GM23338 (cell line): ENCODE data around the gene TSHZ2. TPM values are rescaled to one million over a fixed set of nuclear protein-coding genes. Genes with fewer than 3 reads are reported as not detected.

Experiments used
- ATAC-seq: fragments of 200-7000 bp; cut with Tn5 transposase; 3 replicates; pipeline ENCODE4 v1.9.1; 2020
- DNase-seq: peaks from one replicate; pipeline ENCODE4 v3.0.0-alpha.2; 2015; ENCODE audit warnings: low spot score
- H2AFZ ChIP-seq: fragments of 200-600 bp; sonication (generic); 2 replicates; pipeline ENCODE4 v1.8.0; 2016; ENCODE audit warnings: antibody characterized with exemption, mild to moderate bottlenecking, moderate library complexity
- H3F3A ChIP-seq: fragments of 200-600 bp; sonication (generic); replicated peaks from 2 replicates; pipeline ENCODE4 v1.8.0; 2017; ENCODE audit warnings: antibody characterized with exemption, mixed run types, low read depth
- H3K27ac ChIP-seq: fragments of 200-600 bp; sonication (generic); 2 replicates; pipeline ENCODE4 v1.6.1; 2016; ENCODE audit warnings: low read depth
- H3K27me3 ChIP-seq: fragments of 200-600 bp; sonication (generic); 2 replicates; pipeline ENCODE4 v1.8.0; 2016; ENCODE audit warnings: mild to moderate bottlenecking, mixed run types, moderate library complexity; ENCODE audit not compliant: insufficient read depth
- H3K36me3 ChIP-seq: fragments of 200-600 bp; sonication (generic); 2 replicates; pipeline ENCODE4 v1.8.0; 2016; ENCODE audit warnings: mild to moderate bottlenecking; ENCODE audit not compliant: insufficient read depth
- H3K4me1 ChIP-seq: fragments of 200-600 bp; sonication (generic); 2 replicates; pipeline ENCODE4 v1.8.0; 2016; ENCODE audit warnings: mild to moderate bottlenecking, moderate library complexity; ENCODE audit not compliant: insufficient read depth
- H3K4me2 ChIP-seq: fragments of 200-600 bp; sonication (generic); 2 replicates; pipeline ENCODE4 v1.7.1; 2017; ENCODE audit warnings: mixed run types
- H3K4me3 ChIP-seq: fragments of 200-600 bp; sonication (generic); 2 replicates; pipeline ENCODE4 v1.6.1; 2016; ENCODE audit warnings: mixed run types
- H3K79me2 ChIP-seq: fragments of 200-600 bp; sonication (generic); replicated peaks from 2 replicates; pipeline ENCODE4 v1.8.0; 2017; ENCODE audit warnings: mild to moderate bottlenecking; ENCODE audit not compliant: insufficient read depth
- H3K9me2 ChIP-seq: fragments of 200-600 bp; sonication (generic); 2 replicates; pipeline ENCODE4 v1.8.0; 2017; ENCODE audit not compliant: insufficient read depth
- H4K20me1 ChIP-seq: fragments of 200-600 bp; sonication (generic); replicated peaks from 2 replicates; pipeline ENCODE4 v1.8.0; 2017; ENCODE audit warnings: mild to moderate bottlenecking; ENCODE audit not compliant: insufficient read depth
- H3K27ac Mint-ChIP-seq: 2 replicates; pipeline ENCODE4 v1.8.0; 2020; ENCODE audit warnings: inconsistent platforms, mild to moderate bottlenecking, moderate library complexity, mixed read lengths
- H3K27me3 Mint-ChIP-seq: 3 replicates; pipeline ENCODE4 v1.8.0; 2022; ENCODE audit warnings: low read depth, mild to moderate bottlenecking, moderate library complexity, mixed read lengths, inconsistent platforms; ENCODE audit not compliant: insufficient read depth, poor library complexity
- H3K36me3 Mint-ChIP-seq: 3 replicates; pipeline ENCODE4 v1.8.0; 2021; ENCODE audit warnings: low read depth, mild to moderate bottlenecking, inconsistent platforms, moderate library complexity, mixed read lengths
- H3K4me1 Mint-ChIP-seq: 3 replicates; pipeline ENCODE4 v1.8.0; 2020; ENCODE audit warnings: mild to moderate bottlenecking, inconsistent platforms, mixed read lengths
- H3K4me3 Mint-ChIP-seq: 3 replicates; pipeline ENCODE4 v1.8.0; 2021; ENCODE audit warnings: moderate library complexity, mild to moderate bottlenecking, inconsistent platforms, mixed read lengths
- H3K9me3 Mint-ChIP-seq: 3 replicates; pipeline ENCODE4 v1.8.0; 2020; ENCODE audit warnings: moderate library complexity, mild to moderate bottlenecking, inconsistent platforms, mixed read lengths
- CTCF ChIP-seq, 2 experiments: fragments of 200-600 bp in 1 of 2; sonication (generic) in 1 of 2; conservative IDR thresholded peaks; 2 replicates each; pipeline versions ENCODE4 v1.5.1 to v1.6.1; 2016 to 2017; ENCODE audit warnings: antibody characterized with exemption in 2 of 2, low read depth in 2 of 2, mild to moderate bottlenecking in 2 of 2, moderate library complexity in 1 of 2
- ETS1 ChIP-seq: IDR thresholded peaks from 2 replicates; pipeline ENCODE4 v1.6.1; 2016; ENCODE audit warnings: antibody characterized with exemption
- JUNB ChIP-seq: IDR thresholded peaks from one replicate; pipeline ENCODE4 v1.6.1; 2016; ENCODE audit warnings: antibody characterized with exemption; ENCODE audit not compliant: unreplicated experiment
- NANOG ChIP-seq: IDR thresholded peaks from 2 replicates; pipeline ENCODE4 v1.6.1; 2016; ENCODE audit warnings: antibody characterized with exemption, borderline replicate concordance
- POLR2AphosphoS5 ChIP-seq: IDR thresholded peaks from 2 replicates; pipeline ENCODE4 v1.6.1; 2016; ENCODE audit warnings: antibody characterized with exemption, low read depth
- ZNF114 ChIP-seq: fragments of 250-450 bp; sonication (Bioruptor Pico); IDR thresholded peaks from 2 replicates; pipeline ENCODE4 v1.5.0; 2020; ENCODE audit warnings: mild to moderate bottlenecking, moderate library complexity
- ZNF331 ChIP-seq: fragments of 250-450 bp; sonication (Bioruptor Pico); IDR thresholded peaks from 2 replicates; pipeline ENCODE4 v1.5.0; 2020; ENCODE audit warnings: low read depth, mild to moderate bottlenecking, moderate library complexity
- ZNF462 ChIP-seq: fragments of 250-450 bp; sonication (Bioruptor Pico); IDR thresholded peaks from 2 replicates; pipeline ENCODE4 v1.5.0; 2020; ENCODE audit warnings: mild to moderate bottlenecking, moderate library complexity
- polyA plus RNA-seq: library from polyadenylated mRNA; unstranded; fragments of >200 nt; fragmentation: Nextera tagmentation; extraction: Ambion mirVana; gene quantifications from 2 replicates; pipeline ENCODE4 v1.2.1, GENCODE V29; 2016
- total RNA-seq: library from RNA; depleted of rRNA; stranded (reverse); fragments of >200 nt; shearing (Covaris generic); gene quantifications from 2 replicates; pipeline ENCODE4 v1.2.3, GENCODE V29; 2014

TSHZ2 gene
- total and polyA plus RNA-seq, 2 experiments from 2014 or later: 0.49 to 1.3 TPM

GRCh38 chr20:53085720-53086119 is 113.6 kb downstream of the TSHZ2 start:
- ATAC-seq (no peak), DNase-seq (no peak)
- H3F3A ChIP-seq: no peaks in the 10 kb centered on the region
- no peaks in the 10 kb centered on the region for H4K20me1 ChIP-seq
- H3K4me1 ChIP-seq: 0 out of 2 replicates have a peak, but pooled peaks cover 5% of the 10 kb centered on the region
- H3K4me3 ChIP-seq: no peak overlapping the region
- H3K27me3 ChIP-seq: no peaks in the 10 kb centered on the region
- TF ChIP-seq ZNF114 (CRISPR knock-in tag) (no peak), ZNF462 (CRISPR knock-in tag) (no peak), ZNF331 (no peak), POLR2AphosphoS5 (no peak)
- no peaks in the 10 kb centered on the region for H3K79me2 ChIP-seq
- H3K27ac Mint-ChIP-seq: no peak overlapping the region
- no peaks in the 10 kb centered on the region for H3K36me3 ChIP-seq
- H3K9me2 ChIP-seq: peaks cover 7% of the 10 kb centered on the region; the same call in 1 of the 2 replicates
- H3K9me3 Mint-ChIP-seq: no peaks in the 10 kb centered on the region
- H3K27ac ChIP-seq: no peak overlapping the region
- no peak overlapping the region for H2AFZ ChIP-seq
- H3K4me1 Mint-ChIP-seq: peaks cover 12% of the 10 kb centered on the region
- H3K4me2 ChIP-seq: no peak overlapping the region
- H3K4me3 Mint-ChIP-seq: no peak overlapping the region
- no peaks in the 10 kb centered on the region for H3K27me3 Mint-ChIP-seq
- H3K36me3 Mint-ChIP-seq: no peaks in the 10 kb centered on the region

- no peak overlapping the region for H3K4me2 ChIP-seq
- H3K4me3 ChIP-seq: no peak overlapping the region
- no peak overlapping the region for H3K4me3 Mint-ChIP-seq
- H3K9me2 ChIP-seq: peaks cover 7% of the 10 kb centered on the region; the same call in 1 of the 2 replicates
- ATAC-seq: no peak
- no peaks in the 10 kb centered on the region for H3K36me3 ChIP-seq
- 0 out of 2 replicates have a peak, but pooled peaks cover 5% of the 10 kb centered on the region for H3K4me1 ChIP-seq
- DNase-seq: no peak
- no peaks in the 10 kb centered on the region for H3K79me2 ChIP-seq
- no peak overlapping the region for H2AFZ ChIP-seq
- no peaks in the 10 kb centered on the region for H3K27me3 Mint-ChIP-seq
- H3K4me1 Mint-ChIP-seq: peaks cover 6% of the 10 kb centered on the region; the same call in 2 of the 3 replicates
- H3K27ac ChIP-seq: no peak overlapping the region
- H3F3A ChIP-seq: no peaks in the 10 kb centered on the region
- no peaks in the 10 kb centered on the region for H3K36me3 Mint-ChIP-seq
- H4K20me1 ChIP-seq: no peaks in the 10 kb centered on the region
- H3K27me3 ChIP-seq: no peaks in the 10 kb centered on the region
- H3K9me3 Mint-ChIP-seq: no peaks in the 10 kb centered on the region
- H3K27ac Mint-ChIP-seq: no peak overlapping the region
- TF ChIP-seq ZNF114 (CRISPR knock-in tag) (no peak), POLR2AphosphoS5 (no peak), ETS1 (no peak), JUNB (no peak), CTCF (conservative IDR thresholded peaks at IDR 0.05; ENCODE audit: low read depth in 2 of 2) (no peak), NANOG (no peak)
These were observed 115.0 kb downstream of the TSHZ2 start for GRCh38 chr20:53087037-53087777.
